Mucosa of gallbladder (tissue), 1 donor: Measurements from ENCODE around the gene VIPR2. TPM values are rescaled to one million over a fixed set of nuclear protein-coding genes. Genes with fewer than 3 reads are reported as not detected.
"Not testable (repeated sequence)": the region's sequence is repeated elsewhere in the genome, so short reads cannot be mapped to it uniquely, and the experiment has no call there.

Experiments used
- DNase-seq: peaks from one replicate; pipeline ENCODE4 v3.0.0-alpha.2; 2020; ENCODE audit warnings: low spot score
- total RNA-seq: library from RNA; stranded (reverse); gene quantifications from one replicate; pipeline ENCODE4 v1.2.1, GENCODE V29; 2021
- donor health status: DM: no; HTN: no; CAD: no.

The VIPR2 gene
- total RNA-seq, 1 donor from 2014 or later: 7.3 TPM

DNA sequence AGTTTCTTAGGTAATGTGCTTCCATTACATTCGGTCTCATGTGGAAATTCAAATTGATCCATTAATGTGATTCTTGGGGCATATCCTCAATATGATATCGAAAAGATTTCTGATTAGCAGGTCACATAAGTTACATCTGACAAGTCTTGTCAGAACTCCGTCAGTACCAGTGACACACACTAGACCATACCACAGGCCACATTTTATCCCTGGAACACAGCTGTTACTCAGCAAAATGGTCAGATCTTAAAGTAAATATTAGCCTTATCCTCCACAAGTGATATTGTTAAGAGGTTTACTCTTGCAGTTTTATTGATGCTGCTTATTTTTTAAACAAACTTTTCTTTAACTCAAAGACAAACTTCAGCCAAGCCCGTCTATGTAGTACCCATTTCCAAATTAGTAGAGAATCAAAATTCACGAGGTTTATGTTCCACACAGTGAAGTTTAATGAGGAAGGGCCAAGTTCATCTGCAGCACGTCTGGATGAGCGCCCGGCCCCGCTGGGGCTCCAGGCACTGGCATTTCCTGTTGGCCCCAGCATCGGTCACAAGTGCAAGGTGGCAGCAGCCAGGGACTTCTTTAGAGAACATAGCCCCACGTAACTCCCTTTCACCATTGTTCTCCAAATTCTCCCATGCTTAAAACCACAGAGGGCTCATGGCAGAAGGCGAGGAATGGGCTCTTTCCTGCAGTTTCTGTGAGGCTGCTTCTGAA lies 132.2 kb downstream of the VIPR2 start:
- DNase-seq: peak; percentile 60

DNA sequence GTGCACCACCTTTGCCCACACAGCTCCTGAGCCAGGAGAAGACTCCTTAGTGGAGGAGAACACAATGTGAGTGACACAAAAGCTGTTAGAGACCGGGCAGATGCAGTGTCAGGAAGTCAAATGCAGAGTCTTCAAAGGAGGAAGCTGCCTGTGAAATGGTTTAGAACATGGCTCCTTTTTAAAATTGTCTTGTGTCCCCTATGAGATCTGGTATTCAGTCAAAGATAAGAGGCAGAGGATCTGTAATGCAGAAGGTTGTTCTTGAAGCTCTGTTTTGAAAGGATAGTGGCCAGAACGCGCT lies 133.0 kb downstream of the VIPR2 start:
- no peak for DNase-seq

DNA sequence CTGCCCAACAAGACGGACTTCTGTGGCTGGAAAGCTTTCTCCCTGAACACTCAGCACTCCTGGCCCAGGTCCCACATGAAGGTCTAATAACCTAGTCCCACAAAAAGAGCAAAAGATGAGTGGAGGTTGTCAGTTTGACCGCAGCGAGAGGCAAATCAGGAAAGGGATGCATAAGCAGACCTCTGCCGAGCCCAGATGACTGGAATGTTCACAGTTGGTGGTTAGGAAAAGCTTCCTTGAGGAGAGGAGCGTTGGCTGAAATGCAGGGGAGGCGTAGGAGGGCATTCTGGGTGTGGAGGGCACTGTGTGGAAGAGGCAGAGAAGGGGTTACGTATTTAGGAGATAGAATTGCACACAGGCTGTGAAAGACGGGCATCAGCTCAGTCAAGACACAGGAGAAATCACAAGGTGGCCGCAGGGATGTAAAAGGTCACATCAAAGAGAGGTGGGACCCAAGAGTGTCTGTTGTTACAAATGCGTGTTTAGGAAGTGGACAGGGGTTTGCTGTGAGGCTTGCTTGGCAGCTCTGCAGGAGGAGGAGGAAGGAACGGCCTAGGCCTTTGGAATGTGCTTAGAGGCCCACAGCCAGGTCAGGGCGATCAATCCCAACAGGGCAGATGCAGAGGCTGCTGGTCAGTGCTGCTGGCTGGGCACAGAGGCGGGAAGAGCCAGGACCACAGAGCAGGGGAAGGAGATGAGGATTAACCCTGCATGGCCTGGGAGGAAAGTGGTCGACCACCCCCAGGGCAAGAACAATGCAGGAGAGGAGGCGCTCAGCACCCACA lies 133.5 kb downstream of the VIPR2 start:
- DNase-seq: no peak

DNA sequence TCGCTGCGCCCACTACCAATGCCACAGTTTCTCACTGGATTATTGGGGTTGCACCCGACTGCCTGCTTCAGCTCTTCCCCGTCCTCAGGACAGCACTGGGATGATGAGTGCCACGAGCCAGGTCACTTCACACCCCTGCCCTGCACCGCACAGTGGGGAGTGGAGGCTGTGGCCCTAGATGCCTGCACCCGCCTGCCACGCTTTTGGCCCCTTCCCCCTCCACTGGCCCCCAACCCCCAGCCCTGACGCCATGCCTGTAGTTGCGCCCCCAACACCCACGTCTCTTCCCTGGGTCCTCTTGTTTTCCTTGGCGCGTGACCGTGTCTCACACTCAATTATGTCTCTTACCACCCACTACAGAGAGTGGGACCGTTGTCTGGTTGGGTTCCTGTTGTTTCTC lies 134.3 kb downstream of the VIPR2 start:
- DNase-seq: no peak

DNA sequence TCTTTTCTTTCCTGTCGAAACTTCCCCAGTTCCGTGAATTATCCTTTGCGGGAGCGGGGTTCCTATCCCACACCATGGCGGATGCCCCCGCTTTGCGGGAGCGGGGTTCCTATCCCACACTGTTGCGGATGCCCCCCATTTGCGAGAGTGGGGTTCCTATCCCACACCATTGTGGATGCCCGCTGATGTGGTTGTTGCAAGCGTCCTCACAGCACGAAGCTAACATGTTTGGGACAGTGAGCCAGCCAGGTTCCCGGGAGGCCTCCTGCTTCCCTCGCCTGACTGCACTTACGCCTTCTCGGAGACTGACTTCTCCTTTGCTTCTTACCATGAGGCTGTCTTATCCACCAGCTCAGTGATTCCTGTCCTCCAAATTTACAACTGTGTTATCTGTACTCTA lies 134.7 kb downstream of the VIPR2 start:
- no peak for DNase-seq

DNA sequence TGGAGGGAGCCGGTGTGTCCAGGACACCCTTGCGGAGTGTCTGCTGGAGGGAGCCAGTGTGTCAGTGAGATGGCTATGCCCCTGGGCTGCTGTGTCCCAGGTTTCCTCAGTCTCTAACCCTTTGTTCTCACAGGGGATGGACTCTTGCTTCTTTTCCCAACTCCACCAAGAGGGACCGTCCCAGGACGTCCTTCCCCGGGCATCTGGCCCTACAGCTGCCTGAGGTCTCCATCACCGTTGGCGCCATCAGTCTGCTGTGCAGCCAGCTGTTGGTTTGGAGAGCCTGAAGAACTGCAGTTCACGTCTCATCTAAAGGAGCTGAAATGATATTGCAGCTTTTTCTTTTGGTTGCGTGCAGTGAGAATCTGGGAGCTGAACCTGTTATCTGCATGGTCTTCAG lies 136.2 kb downstream of the VIPR2 start:
- no peak for DNase-seq

DNA sequence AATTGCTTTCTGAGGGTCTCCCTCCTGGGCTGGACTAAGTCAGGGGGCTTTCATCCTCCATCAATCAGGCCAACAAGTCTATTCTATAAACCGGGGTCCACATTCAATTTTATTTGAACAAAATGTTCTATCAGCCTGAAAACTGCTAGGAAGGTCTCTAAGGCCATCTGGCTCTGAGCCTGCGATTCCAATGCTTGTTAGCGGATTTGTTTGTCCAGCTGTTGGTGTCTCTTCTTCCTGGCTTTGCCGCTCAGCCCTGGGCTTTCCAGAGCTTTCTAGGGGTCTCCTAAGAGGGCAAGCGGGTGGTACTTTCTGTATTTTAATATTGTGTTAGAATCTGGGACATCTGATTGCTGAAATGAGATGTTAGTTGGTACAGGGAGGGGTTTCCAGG lies 136.7 kb downstream of the VIPR2 start:
- no peak for DNase-seq

DNA sequence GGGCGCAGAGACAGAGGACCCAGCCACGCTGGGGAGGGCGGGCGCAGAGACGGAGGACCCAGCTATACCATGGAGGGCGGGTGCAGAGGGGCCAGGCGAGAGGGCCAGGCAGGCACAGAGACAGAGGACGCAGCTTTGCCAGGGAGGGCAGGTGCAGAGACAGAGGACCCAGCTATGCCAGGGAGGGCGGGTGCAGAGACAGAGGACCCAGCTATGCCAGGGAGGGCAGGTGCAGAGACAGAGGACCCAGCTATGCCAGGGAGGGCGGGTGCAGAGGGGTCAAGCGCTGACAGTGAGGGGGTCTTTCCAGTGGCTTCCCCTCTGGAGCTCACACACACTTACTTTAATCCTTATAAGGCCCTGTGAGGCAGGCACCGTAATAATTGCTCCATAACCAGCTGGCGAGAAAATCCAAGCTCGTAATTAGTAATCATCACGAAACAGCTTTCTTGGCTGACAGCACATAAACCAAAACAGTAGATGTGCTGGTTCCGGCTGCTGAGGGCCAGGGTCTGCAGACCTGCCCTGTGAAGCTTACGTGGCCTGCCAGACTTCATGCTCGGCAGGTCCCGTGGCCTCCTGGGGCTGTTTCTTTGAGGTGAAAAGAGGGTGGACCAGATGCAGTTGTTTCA lies 137.2 kb downstream of the VIPR2 start:
- no peak for DNase-seq

DNA sequence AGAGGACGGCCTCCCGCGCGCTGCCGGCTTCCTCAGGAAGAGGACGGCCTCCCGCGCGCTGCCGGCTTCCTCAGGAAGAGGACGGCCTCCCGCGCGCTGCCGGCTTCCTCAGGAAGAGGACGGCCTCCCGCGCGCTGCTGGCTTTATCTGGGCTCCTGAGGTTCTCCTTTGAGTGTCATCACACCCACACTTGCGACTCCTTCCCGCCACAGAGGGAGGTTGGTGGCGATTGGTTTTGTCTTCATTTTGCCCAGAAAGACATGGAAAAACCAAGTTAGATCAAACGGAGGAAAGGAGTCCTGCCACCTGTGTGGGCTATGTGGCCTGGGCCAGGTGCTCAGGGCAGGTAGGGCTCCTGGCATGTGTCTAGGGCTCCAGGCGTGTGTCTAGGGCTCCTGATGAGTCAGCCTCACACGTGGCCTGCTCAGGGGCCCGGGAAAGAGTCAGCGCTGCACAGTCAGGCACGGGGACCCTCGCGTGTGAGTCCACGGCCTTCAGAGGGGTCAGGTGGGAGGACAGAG lies 138.0 kb downstream of the VIPR2 start:
- DNase-seq: no peak

DNA sequence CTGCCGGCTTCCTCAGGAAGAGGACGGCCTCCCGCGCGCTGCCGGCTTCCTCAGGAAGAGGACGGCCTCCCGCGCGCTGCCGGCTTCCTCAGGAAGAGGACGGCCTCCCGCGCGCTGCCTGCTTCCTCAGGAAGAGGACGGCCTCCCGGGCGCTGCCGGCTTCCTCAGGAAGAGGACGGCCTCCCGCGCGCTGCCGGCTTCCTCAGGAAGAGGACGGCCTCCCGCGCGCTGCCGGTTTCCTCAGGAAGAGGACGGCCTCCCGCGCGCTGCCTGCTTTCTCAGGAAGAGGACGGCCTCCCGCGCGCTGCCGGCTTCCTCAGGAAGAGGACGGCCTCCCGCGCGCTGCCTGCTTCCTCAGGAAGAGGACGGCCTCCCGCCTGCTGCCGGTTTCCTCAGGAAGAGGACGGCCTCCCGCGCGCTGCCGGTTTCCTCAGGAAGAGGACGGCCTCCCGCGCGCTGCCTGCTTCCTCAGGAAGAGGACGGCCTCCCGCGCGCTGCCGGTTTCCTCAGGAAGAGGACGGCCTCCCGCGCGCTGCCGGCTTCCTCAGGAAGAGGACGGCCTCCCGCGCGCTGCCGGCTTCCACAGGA lies 138.6 kb downstream of the VIPR2 start:
- not testable (repeated sequence) for DNase-seq

DNA sequence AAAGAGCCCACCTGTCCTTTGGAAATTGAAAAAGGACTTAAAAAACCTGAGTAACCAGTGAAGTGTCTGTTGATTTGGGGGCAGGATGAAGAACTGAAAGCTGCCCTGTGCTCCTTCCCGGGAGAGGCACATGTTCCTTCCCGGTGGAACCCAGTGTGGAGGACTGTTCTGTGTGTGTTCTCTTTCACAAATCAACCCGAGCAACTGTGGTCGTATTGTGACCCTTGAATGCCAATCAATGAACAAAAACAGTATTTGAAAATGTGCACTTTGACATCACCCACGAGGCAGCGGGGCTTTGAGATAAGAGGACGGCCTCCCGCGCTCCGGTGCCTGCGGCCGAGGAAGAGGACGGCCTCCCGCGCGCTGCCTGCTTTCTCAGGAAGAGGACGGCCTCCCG lies 139.0 kb downstream of the VIPR2 start:
- DNase-seq: no peak

DNA sequence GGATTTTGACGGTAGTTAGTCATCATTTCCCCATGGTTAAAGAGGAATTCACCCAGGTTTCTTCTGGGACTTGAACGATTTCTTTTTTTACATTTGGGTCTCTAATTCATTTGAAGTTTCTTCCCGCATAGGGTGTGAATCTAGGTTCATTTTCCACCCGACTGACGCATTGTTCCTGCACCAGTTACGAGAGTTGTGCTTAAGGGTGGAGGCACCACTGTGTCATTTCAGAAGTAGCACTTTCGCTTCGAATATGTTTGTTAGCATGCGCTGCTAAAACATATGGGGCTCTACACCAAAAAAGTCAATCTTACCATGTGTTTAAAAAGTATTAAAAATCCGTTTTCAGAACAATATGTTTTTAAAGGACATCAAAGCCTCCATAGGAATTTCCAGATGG lies 140.3 kb downstream of the VIPR2 start:
- DNase-seq: no peak

DNA sequence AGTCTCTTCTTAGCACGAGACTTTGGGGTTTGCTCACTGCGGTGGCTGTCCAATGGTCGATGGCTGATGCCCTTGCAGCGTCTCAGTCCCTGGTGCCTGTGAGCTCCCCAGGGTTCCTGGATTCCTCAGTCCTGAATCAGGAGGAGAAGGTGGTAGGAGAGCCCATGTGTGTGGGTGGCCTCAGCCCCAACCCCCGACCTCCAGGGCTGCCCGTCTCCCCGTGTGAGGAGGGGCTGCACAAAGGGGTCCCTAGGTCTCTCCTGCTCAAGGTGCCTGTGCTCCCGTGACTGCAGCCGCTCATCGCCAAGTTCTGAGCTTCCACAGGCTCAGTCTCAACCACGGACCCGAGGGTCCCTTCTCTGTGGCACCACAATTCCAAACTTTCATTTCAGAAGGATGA lies 142.9 kb downstream of the VIPR2 start:
- DNase-seq: no peak

DNA sequence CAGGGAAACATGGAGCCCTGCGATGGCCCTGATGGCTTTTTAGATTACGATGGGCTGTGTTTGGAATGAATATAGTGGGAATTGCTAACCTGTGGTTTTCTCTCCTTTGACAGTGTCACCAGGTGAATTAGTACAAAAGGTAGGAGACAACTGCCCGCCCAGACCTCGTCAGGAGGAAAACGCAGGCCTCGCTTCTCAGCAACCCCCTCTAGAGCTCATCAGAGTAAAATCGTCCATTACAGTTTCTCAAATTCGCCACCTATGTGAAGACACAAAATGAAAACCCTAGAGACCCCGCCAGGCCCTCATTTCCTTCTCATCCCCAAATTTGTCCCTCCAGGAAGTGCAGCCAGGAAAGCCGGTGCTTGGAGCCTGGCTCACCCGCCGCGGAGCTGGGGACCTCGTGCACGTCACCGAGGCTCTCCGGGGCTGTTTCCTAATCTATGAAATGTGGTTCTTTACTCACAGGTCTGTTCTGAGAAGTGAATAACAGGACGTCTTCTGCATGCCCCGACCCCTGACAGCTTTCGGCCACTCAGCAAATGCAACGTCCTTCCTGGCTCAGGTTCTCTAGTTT lies 143.7 kb downstream of the VIPR2 start:
- DNase-seq: no peak

DNA sequence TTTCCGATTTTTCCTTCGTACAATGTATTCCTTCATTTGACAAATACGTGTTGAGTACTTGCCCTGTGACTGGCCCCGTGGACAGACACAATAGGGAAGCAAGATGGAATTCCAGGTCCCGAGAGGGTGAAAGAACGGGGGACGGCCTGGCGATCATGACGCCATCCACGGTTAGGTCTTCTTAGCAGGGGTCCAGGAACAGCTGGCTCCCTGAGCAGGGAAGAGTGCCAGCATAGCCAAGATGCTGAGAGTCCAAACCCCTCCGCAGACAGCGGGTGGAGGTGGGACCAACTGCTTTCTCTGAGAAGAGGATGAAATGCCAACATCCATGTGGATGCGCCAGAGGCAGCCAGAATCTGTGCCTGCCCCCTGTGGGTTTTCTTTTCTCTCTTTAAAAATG lies 144.6 kb downstream of the VIPR2 start:
- DNase-seq: no peak

DNA sequence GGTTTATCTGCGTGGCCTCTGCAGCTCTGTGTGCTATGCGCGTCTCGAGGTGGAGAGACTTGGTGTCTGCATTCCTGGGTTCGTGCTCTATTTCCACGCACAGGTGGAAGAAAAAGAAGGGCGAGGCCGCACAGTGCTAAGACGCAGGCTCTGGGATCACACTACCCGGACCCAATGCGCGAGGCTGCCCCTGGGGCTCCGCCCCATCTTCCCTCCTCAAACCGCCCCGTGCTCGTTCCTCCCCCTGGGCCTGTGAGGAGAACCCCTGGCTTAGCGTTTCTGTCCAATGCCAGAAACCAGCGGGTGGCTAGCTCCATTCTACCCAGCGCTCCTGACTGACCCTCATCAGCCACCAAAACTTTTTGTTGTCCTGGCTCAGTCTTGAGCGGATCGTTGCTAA lies 145.2 kb downstream of the VIPR2 start:
- no peak for DNase-seq

DNA sequence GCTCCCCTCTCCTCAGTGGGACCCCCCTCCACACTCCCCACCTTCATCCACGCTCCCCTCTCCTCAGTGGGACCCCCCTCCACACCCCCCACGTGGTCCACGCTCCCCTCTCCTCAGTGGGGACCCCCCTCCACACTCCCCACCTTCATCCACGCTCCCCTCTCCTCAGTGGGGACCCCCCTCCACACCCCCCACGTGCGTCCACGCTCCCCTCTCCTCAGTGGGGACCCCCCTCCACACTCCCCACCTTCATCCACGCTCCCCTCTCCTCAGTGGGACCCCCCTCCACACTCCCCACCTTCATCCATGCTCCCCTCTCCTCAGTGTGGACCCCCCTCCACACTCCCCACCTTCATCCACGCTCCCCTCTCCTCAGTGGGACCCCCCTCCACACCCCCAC lies 146.4 kb downstream of the VIPR2 start:
- DNase-seq: not testable (repeated sequence)

DNA sequence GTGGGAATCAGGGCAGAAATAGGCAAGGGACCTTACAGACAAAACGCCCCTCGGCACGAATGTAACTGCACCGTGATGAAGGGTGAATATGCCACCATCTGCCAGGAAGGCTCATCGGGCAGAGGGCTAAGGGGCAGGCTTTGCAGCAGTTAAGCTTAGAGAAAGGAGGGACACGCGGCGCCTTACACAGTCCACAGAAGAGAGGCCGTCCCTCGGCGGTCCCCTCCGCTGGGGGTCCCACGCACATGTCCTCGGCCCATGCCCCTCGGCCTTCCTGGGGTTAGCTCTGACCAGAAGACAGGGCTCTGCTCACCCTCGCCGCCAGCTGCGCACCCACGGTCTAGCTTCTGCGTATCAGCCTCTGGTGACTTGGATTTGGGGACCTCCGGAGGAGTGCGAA lies 147.2 kb downstream of the VIPR2 start:
- DNase-seq: no peak

DNA sequence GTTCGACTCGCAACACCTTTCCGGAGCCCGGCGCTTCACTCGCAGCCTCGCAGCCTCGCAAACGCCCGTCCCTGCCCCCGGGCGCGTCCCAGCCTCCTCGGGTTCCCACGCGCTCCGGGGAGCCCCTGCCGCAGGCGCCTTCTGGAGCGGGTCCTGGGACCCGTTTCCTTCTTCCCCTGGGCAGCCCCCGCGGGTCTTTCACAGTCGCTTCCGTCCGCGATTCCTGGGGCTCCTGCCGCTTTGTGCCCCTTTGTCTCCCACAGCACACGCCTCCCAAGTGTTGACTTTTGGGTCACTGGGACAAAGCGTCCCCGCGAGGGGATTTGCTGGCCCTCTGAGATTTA lies 147.6 kb downstream of the VIPR2 start:
- no peak for DNase-seq

DNA sequence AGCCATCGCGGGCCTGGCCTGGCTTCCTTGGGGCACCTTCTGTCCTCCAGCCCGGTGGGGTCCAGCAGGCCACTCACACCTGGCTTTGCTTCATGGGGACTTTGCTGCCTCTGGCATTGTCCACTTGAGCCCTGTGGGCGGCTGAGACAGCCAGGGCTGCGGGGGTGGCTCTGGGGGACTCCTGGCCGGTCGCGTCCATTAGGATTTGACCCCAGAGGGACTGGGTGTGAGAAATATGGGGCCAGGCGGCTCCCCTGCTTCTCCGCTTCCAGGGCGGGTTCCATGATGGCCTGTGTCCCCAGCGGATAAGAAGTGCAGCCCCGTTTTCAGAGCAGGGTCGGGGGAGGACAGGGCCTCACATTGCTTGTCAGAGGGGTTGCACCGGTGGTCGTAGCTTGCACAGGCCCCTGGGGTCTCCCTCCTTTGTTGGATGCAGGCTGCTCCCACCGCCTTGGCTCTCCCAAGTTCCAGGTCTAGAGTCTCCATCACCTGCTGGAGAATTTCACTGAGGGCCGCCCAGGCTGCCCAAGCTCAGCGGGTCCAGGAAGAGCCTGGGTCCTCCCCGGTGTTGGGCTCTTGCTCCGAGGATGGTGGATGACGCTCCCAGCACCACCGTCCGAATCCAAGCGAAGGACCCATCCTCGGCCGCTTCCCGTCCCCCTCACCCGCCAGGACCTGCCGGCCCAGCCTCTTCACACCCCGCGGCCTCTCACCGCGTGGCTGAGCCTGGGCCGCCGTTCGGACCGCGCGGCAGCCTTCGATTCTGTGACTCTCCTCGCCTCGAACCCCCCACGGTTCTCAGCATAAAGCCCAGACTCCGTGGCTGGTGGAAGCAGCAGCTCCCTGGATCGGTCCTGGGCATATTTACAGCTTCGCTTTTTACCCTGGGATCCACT lies 148.2 kb downstream of the VIPR2 start:
- DNase-seq: no peak

DNA sequence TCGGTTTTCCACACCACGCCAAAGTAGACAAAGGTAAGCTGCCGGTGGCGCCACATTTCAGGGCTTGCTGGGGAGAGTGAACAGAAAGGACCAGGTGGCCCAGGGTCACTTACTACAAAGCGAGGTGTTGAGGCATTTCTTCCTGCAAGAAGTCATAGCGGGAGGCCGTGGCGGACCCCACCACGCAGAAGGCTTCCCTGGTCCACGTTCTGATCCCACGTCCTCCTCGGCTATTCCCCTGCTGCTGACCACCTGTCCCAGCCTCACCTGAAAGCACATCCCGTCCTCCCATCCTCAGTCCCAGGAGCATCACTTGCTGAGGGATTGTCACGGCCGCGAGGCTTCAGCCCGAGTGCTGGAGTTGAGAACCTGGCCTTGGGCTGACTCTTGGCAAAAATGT lies 149.2 kb downstream of the VIPR2 start:
- no peak for DNase-seq
